ENCODE results near the gene F2. TPM values are rescaled to one million over a fixed set of nuclear protein-coding genes. Genes with fewer than 3 reads are reported as not detected.
A peak's percentile ranks its signal among the peaks of the same experiment; 100 is the strongest.

Gene F2
- total RNA-seq, 6 experiments from 2014 or later: 825 to 1,339 (median 1,089) TPM

GRCh38 chr11:46718155-46719019 lies 626 bp upstream of the F2 start:
- H3K27ac ChIP-seq: peak overlapping the region; percentile 41 to 94 (median 63)
- intact Hi-C loops (cut with DNase I): no loop called here
- peak; percentile 91 to 98 (median 97) for DNase-seq
- TF ChIP-seq CTCF (IDR thresholded peaks at IDR 0.05) (no peak), POLR2A (IDR thresholded peaks at IDR 0.05) (peak; percentile 45)
- H3K36me3 ChIP-seq: peaks cover 0 to 16% (median 5%) of the 10 kb centered on the region in 4 donors
- no peaks in the 10 kb centered on the region for H3K27me3 ChIP-seq
- peak overlapping the region in 2 of 3 donors; percentile 87 to 88 for H3K4me3 ChIP-seq
- peak; percentile 74 to 91 (median 82) for ATAC-seq
- WGBS (ENCODE audit: insufficient coverage, low coverage, low lambda C conversion rate, missing lambda C conversion rate): 43% methylated on average over 9 of the region's 11 CpGs
- H3K9me3 ChIP-seq: no peaks in the 10 kb centered on the region
- H3K4me1 ChIP-seq: peaks cover 0 to 61% (median 17%) of the 10 kb centered on the region in 4 donors

GRCh38 chr11:46719543-46720218 lies 668 bp downstream of the F2 start:
- peak in 1 of 4 donors; percentile 2 for ATAC-seq
- intact Hi-C loops (cut with DNase I): no loop called here
- Histone ChIP-seq H3K4me3 (peak overlapping the region; percentile 51 to 88 (median 87)), H3K36me3 (peaks cover 0 to 27% (median 12%) of the 10 kb centered on the region in 4 donors), H3K4me1 (peaks cover 0 to 60% (median 20%) of the 10 kb centered on the region in 4 donors), H3K27me3 (no peaks in the 10 kb centered on the region), H3K27ac (peak overlapping the region; percentile 63 to 94 (median 81)), H3K9me3 (no peaks in the 10 kb centered on the region)
- 46% methylated on average over 9 of the region's 25 CpGs for WGBS (ENCODE audit: insufficient coverage, low coverage, low lambda C conversion rate, missing lambda C conversion rate)
- no peak for DNase-seq
- no peak for TF ChIP-seq CTCF (IDR thresholded peaks at IDR 0.05)
- no peak for TF ChIP-seq POLR2A (IDR thresholded peaks at IDR 0.05)

- intact Hi-C loops (cut with DNase I): no loop called here
- ATAC-seq (no peak), DNase-seq (no peak)
- Histone ChIP-seq H3K27ac (peak overlapping the region in 2 of 3 donors; percentile 81 to 94), H3K4me3 (peak overlapping the region; percentile 51 to 88 (median 87)), H3K4me1 (peaks cover 0 to 63% (median 19%) of the 10 kb centered on the region in 4 donors), H3K9me3 (no peaks in the 10 kb centered on the region), H3K27me3 (no peaks in the 10 kb centered on the region), H3K36me3 (peaks cover 0 to 40% (median 21%) of the 10 kb centered on the region in 4 donors)
- TF ChIP-seq POLR2A (IDR thresholded peaks at IDR 0.05) (no peak), CTCF (IDR thresholded peaks at IDR 0.05) (no peak)
- 27% methylated on average over 6 of the region's 6 CpGs for WGBS (ENCODE audit: insufficient coverage, low coverage, low lambda C conversion rate, missing lambda C conversion rate)
Measured at GRCh38 chr11:46721286-46721685, 2.3 kb downstream of the F2 start.

GRCh38 chr11:46722566-46723358 lies 3.7 kb downstream of the F2 start:
- H3K4me3 ChIP-seq: peak overlapping the region in 1 of 3 donors; percentile 88
- H3K27ac ChIP-seq: no peak overlapping the region
- WGBS (ENCODE audit: insufficient coverage, low coverage, low lambda C conversion rate, missing lambda C conversion rate): 70% methylated on average over 4 of the region's 11 CpGs
- no peaks in the 10 kb centered on the region for H3K9me3 ChIP-seq
- intact Hi-C loops (cut with DNase I): no loop called here
- H3K27me3 ChIP-seq: no peaks in the 10 kb centered on the region
- peaks cover 0 to 60% (median 16%) of the 10 kb centered on the region in 4 donors for H3K4me1 ChIP-seq
- H3K36me3 ChIP-seq: peaks cover 0 to 55% (median 30%) of the 10 kb centered on the region in 4 donors
- TF ChIP-seq CTCF (IDR thresholded peaks at IDR 0.05): no peak
- DNase-seq: peak in 1 of 3 donors; percentile 34
- ATAC-seq: no peak
